ENCODE measurements around the gene ELFN2. TPM values are rescaled to one million over a fixed set of nuclear protein-coding genes. Genes with fewer than 3 reads are reported as not detected.

Gene ELFN2
- polyA plus RNA-seq, 2 of the 4 experiments (the other 2 are of a cell fraction): 0.94 to 8.1 TPM

- H3K4me1 ChIP-seq: peaks cover 58% of the 10 kb centered on the region
- H3K4me2 ChIP-seq: peak overlapping the region; percentile 93
- no peak for FAIRE-seq
- peak overlapping the region; percentile 35; the same call in 1 of the 3 replicates for H3K4me3 ChIP-seq
- DNase-seq (ENCODE audit: low read depth in 1 of 2, low spot score in 1 of 2): no peak
- ChIA-PET CTCF (interaction anchor here (1.5 to 6.5 kb wide), 2 partner anchors 20 to 94 kb away, joined by 3 to 40 read pairs; no protein-coding TSS in a partner anchor), POLR2A (no interaction called here)
- 4% methylated on average over 6 of the region's 7 CpGs for WGBS (ENCODE audit: missing lambda C conversion rate)
- ATAC-seq: 0 out of 6 replicates have a peak, but pooled peaks of 1 of the 2 experiments have one; percentile 7
- H3K9me3 ChIP-seq: no peaks in the 10 kb centered on the region
- H3K27ac ChIP-seq: peak overlapping the region; percentile 61 to 94
- TF ChIP-seq HOXB13 (CRISPR knock-in tag; IDR thresholded peaks at IDR 0.05; ENCODE audit: low read depth) (no peak), CHD2 (IDR thresholded peaks at IDR 0.05; ENCODE audit: low read length, partially characterized antibody) (no peak), TFCP2L1 (CRISPR knock-in tag; IDR thresholded peaks at IDR 0.05) (no peak), FOSL2 (IDR thresholded peaks at IDR 0.05) (no peak), FOSL2 (CRISPR knock-in tag; IDR thresholded peaks at IDR 0.05) (no peak), EHMT2 (IDR thresholded peaks at IDR 0.05; ENCODE audit: low read depth) (no peak)
- TF ChIP-seq, protein P1, sequence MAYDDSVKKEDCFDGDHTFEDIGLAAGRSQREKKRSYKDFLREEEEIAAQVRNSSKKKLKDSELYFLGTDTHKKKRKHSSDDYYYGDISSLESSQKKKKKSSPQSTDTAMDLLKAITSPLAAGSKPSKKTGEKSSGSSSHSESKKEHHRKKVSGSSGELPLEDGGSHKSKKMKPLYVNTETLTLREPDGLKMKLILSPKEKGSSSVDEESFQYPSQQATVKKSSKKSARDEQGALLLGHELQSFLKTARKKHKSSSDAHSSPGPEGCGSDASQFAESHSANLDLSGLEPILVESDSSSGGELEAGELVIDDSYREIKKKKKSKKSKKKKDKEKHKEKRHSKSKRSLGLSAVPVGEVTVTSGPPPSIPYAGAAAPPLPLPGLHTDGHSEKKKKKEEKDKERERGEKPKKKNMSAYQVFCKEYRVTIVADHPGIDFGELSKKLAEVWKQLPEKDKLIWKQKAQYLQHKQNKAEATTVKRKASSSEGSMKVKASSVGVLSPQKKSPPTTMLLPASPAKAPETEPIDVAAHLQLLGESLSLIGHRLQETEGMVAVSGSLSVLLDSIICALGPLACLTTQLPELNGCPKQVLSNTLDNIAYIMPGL (CRISPR knock-in tag; IDR thresholded peaks at IDR 0.05; ENCODE audit: borderline replicate concordance): no peak
These were observed 91.5 kb downstream of the ELFN2 start for GRCh38 chr22:37335806-37336199.

GRCh38 chr22:37334859-37335805 lies 92.1 kb downstream of the ELFN2 start:
- FAIRE-seq (no peak), DNase-seq (ENCODE audit: low read depth in 1 of 2, low spot score in 1 of 2) (peak in 1 of 2 experiments; percentile 59), ATAC-seq (peak in 1 of 2 experiments; percentile 40; a peak in 3 of 6 replicates)
- Histone ChIP-seq H3K4me2 (peak overlapping the region; percentile 93), H3K9me3 (no peaks in the 10 kb centered on the region), H3K4me1 (peaks cover 65% of the 10 kb centered on the region), H3K4me3 (peak overlapping the region; percentile 35), H3K27ac (peak overlapping the region; percentile 61 to 94)
- ChIA-PET POLR2A (no interaction called here), CTCF (interaction anchor here (1.2 to 6.5 kb wide), 5 partner anchors 18 to 121 kb away, joined by 3 to 40 read pairs (median 4); no protein-coding TSS in a partner anchor)
- TF ChIP-seq ELK1 (IDR thresholded peaks at IDR 0.05; ENCODE audit: low read depth, low read length) (no peak), HEYL (CRISPR knock-in tag; IDR thresholded peaks at IDR 0.05) (no peak), BHLHE40 (IDR thresholded peaks at IDR 0.05; ENCODE audit: low read depth, low read length) (no peak), ZFP36 (IDR thresholded peaks at IDR 0.05; ENCODE audit: borderline replicate concordance, partially characterized antibody) (peak; percentile 69), HOXB5 (CRISPR knock-in tag; IDR thresholded peaks at IDR 0.05) (no peak), EP300 (IDR thresholded peaks at IDR 0.05) (no peak), FOSL2 (IDR thresholded peaks at IDR 0.05) (no peak), FOSL2 (CRISPR knock-in tag; IDR thresholded peaks at IDR 0.05) (no peak), CHD2 (IDR thresholded peaks at IDR 0.05; ENCODE audit: low read length, partially characterized antibody) (no peak), RNF2 (IDR thresholded peaks at IDR 0.05; ENCODE audit: borderline replicate concordance, low read depth) (no peak), HOXA7 (CRISPR knock-in tag; IDR thresholded peaks at IDR 0.05) (no peak), HDAC2 (IDR thresholded peaks at IDR 0.05) (no peak; the same call in 1 of the 2 replicates), FOSB (CRISPR knock-in tag; IDR thresholded peaks at IDR 0.05) (no peak), HOXB13 (CRISPR knock-in tag; IDR thresholded peaks at IDR 0.05; ENCODE audit: low read depth) (no peak), ZC3H11A (IDR thresholded peaks at IDR 0.05) (no peak), ATOH8 (CRISPR knock-in tag; IDR thresholded peaks at IDR 0.05; ENCODE audit: low read depth) (no peak), ZSCAN20 (CRISPR knock-in tag; IDR thresholded peaks at IDR 0.05) (no peak), GATA3 (IDR thresholded peaks at IDR 0.05; ENCODE audit: borderline replicate concordance) (no peak), JUN (IDR thresholded peaks at IDR 0.05) (0 out of 5 replicates have a peak, but pooled peaks of 1 of the 2 experiments have one; percentile 19), MAFK (IDR thresholded peaks at IDR 0.05; ENCODE audit: partially characterized antibody) (no peak), NFE2L2 (conservative IDR thresholded peaks at IDR 0.05; ENCODE audit: low read length) (no peak)
- TF ChIP-seq, protein P2, sequence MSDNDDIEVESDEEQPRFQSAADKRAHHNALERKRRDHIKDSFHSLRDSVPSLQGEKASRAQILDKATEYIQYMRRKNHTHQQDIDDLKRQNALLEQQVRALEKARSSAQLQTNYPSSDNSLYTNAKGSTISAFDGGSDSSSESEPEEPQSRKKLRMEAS (IDR thresholded peaks at IDR 0.05): peak; percentile 28; the same call in 1 of the 2 replicates
- TF ChIP-seq, protein P3, sequence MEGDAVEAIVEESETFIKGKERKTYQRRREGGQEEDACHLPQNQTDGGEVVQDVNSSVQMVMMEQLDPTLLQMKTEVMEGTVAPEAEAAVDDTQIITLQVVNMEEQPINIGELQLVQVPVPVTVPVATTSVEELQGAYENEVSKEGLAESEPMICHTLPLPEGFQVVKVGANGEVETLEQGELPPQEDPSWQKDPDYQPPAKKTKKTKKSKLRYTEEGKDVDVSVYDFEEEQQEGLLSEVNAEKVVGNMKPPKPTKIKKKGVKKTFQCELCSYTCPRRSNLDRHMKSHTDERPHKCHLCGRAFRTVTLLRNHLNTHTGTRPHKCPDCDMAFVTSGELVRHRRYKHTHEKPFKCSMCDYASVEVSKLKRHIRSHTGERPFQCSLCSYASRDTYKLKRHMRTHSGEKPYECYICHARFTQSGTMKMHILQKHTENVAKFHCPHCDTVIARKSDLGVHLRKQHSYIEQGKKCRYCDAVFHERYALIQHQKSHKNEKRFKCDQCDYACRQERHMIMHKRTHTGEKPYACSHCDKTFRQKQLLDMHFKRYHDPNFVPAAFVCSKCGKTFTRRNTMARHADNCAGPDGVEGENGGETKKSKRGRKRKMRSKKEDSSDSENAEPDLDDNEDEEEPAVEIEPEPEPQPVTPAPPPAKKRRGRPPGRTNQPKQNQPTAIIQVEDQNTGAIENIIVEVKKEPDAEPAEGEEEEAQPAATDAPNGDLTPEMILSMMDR (IDR thresholded peaks at IDR 0.05): no peak
- 23% methylated on average over 49 of the region's 50 CpGs for WGBS (ENCODE audit: missing lambda C conversion rate)

All from A549 (cell line).